ENCODE data around the gene TELO2.
A peak's percentile ranks its signal among the peaks of the same experiment; 100 is the strongest.

Gene TELO2

GRCh38 chr16:1535391-1536291 is 42.5 kb downstream of the TELO2 start:
- DNase-seq (ENCODE audit: low read depth in 2 of 2), result peak in 1 of 2 donors; percentile 13

GRCh38 chr16:1536601-1537000 is 43.4 kb downstream of the TELO2 start:
- no peak for DNase-seq (ENCODE audit: low read depth in 2 of 2)

- DNase-seq (ENCODE audit: low read depth in 2 of 2), result no peak
These were observed 44.0 kb downstream of the TELO2 start for GRCh38 chr16:1537138-1537577.

- DNase-seq (ENCODE audit: low read depth in 2 of 2), result no peak
These were observed 44.7 kb downstream of the TELO2 start for GRCh38 chr16:1537763-1538289.

- DNase-seq (ENCODE audit: low read depth in 2 of 2), result no peak
These were observed 45.8 kb downstream of the TELO2 start for GRCh38 chr16:1538804-1539520.

- DNase-seq (ENCODE audit: low read depth in 2 of 2), result no peak
These were observed 46.8 kb downstream of the TELO2 start for GRCh38 chr16:1539720-1540555.

GRCh38 chr16:1540556-1540855 is 47.3 kb downstream of the TELO2 start:
- no peak for DNase-seq (ENCODE audit: low read depth in 2 of 2)

- DNase-seq (ENCODE audit: low read depth in 2 of 2), result no peak
These were observed 48.4 kb downstream of the TELO2 start for GRCh38 chr16:1541293-1542165.

- no peak for DNase-seq (ENCODE audit: low read depth in 2 of 2)
These were observed 49.0 kb downstream of the TELO2 start for GRCh38 chr16:1542166-1542500.

- no peak for DNase-seq (ENCODE audit: low read depth in 2 of 2)
These were observed 49.4 kb downstream of the TELO2 start for GRCh38 chr16:1542533-1542932.

- DNase-seq (ENCODE audit: low read depth in 2 of 2), result peak in 1 of 2 donors; percentile 53
These were observed 50.1 kb downstream of the TELO2 start for GRCh38 chr16:1543085-1543896.

- no peak for DNase-seq (ENCODE audit: low read depth in 2 of 2)
These were observed 52.2 kb downstream of the TELO2 start for GRCh38 chr16:1545044-1546040.

GRCh38 chr16:1546430-1546829 is 53.3 kb downstream of the TELO2 start:
- DNase-seq (ENCODE audit: low read depth in 2 of 2), result no peak

GRCh38 chr16:1548233-1548632 is 55.1 kb downstream of the TELO2 start:
- DNase-seq (ENCODE audit: low read depth in 2 of 2), result no peak

- no peak for DNase-seq (ENCODE audit: low read depth in 2 of 2)
These were observed 55.6 kb downstream of the TELO2 start for GRCh38 chr16:1548727-1549126.

- DNase-seq (ENCODE audit: low read depth in 2 of 2), result no peak
These were observed 56.9 kb downstream of the TELO2 start for GRCh38 chr16:1550069-1550468.

GRCh38 chr16:1550696-1551095 is 57.5 kb downstream of the TELO2 start:
- no peak for DNase-seq (ENCODE audit: low read depth in 2 of 2)

- no peak for DNase-seq (ENCODE audit: low read depth in 2 of 2)
These were observed 58.0 kb downstream of the TELO2 start for GRCh38 chr16:1551166-1551565.

GRCh38 chr16:1552129-1552528 is 59.0 kb downstream of the TELO2 start:
- DNase-seq (ENCODE audit: low read depth in 2 of 2), result no peak

Measured in stimulated activated CD4-positive, alpha-beta T cell treated with anti-CD3 and anti-CD28 coated beads, Interleukin-1b, Interleukin-23, amount 100 ng/mL, for 4 hours (primary cell).